ENCODE results near the gene MFN2. TPM values are rescaled to one million over a fixed set of nuclear protein-coding genes. Genes with fewer than 3 reads are reported as not detected.
A peak's percentile ranks its signal among the peaks of the same experiment; 100 is the strongest.
"Not testable (repeated sequence)": the region's sequence is repeated elsewhere in the genome, so short reads cannot be mapped to it uniquely, and the experiment has no call there.

Gene MFN2
- total RNA-seq, 1 donor from 2014 or later, result 75.3 TPM

- H3K27me3 ChIP-seq (ENCODE audit: control insufficient read depth, insufficient read depth, low read length), result no peaks in the 10 kb centered on the region
- H3K4me3 ChIP-seq (ENCODE audit: low read depth, low read length), result no peak overlapping the region
- no peak for DNase-seq (ENCODE audit: low read depth)
- no peak for FAIRE-seq
- TF ChIP-seq CTCF (IDR thresholded peaks at IDR 0.05; ENCODE audit: insufficient read depth, low read length, severe bottlenecking), result no peak
- no peaks in the 10 kb centered on the region for H3K36me3 ChIP-seq (ENCODE audit: control insufficient read depth, insufficient read depth, low read length)
These were observed 58.9 kb downstream of the MFN2 start for GRCh38 chr1:12039164-12039525.

- not testable (repeated sequence) for H3K36me3 ChIP-seq (ENCODE audit: control insufficient read depth, insufficient read depth, low read length); FAIRE-seq; H3K27me3 ChIP-seq (ENCODE audit: control insufficient read depth, insufficient read depth, low read length); DNase-seq (ENCODE audit: low read depth); H3K4me3 ChIP-seq (ENCODE audit: low read depth, low read length)
These were observed 59.7 kb downstream of the MFN2 start for GRCh38 chr1:12039824-12040456.

- peak; percentile 18 for DNase-seq (ENCODE audit: low read depth)
- FAIRE-seq, result no peak
- Histone ChIP-seq H3K36me3 (ENCODE audit: control insufficient read depth, insufficient read depth, low read length) (no peaks in the 10 kb centered on the region), H3K27me3 (ENCODE audit: control insufficient read depth, insufficient read depth, low read length) (no peaks in the 10 kb centered on the region), H3K4me3 (ENCODE audit: low read depth, low read length) (no peak overlapping the region)
- TF ChIP-seq CTCF (IDR thresholded peaks at IDR 0.05; ENCODE audit: insufficient read depth, low read length, severe bottlenecking), result no peak
These were observed 60.3 kb downstream of the MFN2 start for GRCh38 chr1:12040457-12041051.

GRCh38 chr1:12044187-12044877, 64.1 kb downstream of the MFN2 start:
- not testable (repeated sequence) for H3K4me3 ChIP-seq (ENCODE audit: low read depth, low read length); DNase-seq (ENCODE audit: low read depth); H3K36me3 ChIP-seq (ENCODE audit: control insufficient read depth, insufficient read depth, low read length); FAIRE-seq; H3K27me3 ChIP-seq (ENCODE audit: control insufficient read depth, insufficient read depth, low read length)

- FAIRE-seq (peak; percentile 32), DNase-seq (ENCODE audit: low read depth) (no peak)
- H3K27me3 ChIP-seq (ENCODE audit: control insufficient read depth, insufficient read depth, low read length), result peaks cover 2% of the 10 kb centered on the region
- no peaks in the 10 kb centered on the region for H3K36me3 ChIP-seq (ENCODE audit: control insufficient read depth, insufficient read depth, low read length)
- no peak overlapping the region for H3K4me3 ChIP-seq (ENCODE audit: low read depth, low read length)
- TF ChIP-seq CTCF (IDR thresholded peaks at IDR 0.05; ENCODE audit: insufficient read depth, low read length, severe bottlenecking), result no peak
These were observed 66.5 kb downstream of the MFN2 start for GRCh38 chr1:12046749-12047119.

- DNase-seq (ENCODE audit: low read depth) (no peak), FAIRE-seq (no peak)
- Histone ChIP-seq H3K27me3 (ENCODE audit: control insufficient read depth, insufficient read depth, low read length) (peaks cover 2% of the 10 kb centered on the region), H3K36me3 (ENCODE audit: control insufficient read depth, insufficient read depth, low read length) (no peaks in the 10 kb centered on the region), H3K4me3 (ENCODE audit: low read depth, low read length) (no peak overlapping the region)
- no peak for TF ChIP-seq CTCF (IDR thresholded peaks at IDR 0.05; ENCODE audit: insufficient read depth, low read length, severe bottlenecking)
These were observed 67.1 kb downstream of the MFN2 start for GRCh38 chr1:12047120-12047876.
